ENCODE data around the gene ACBD4.

GRCh38 chr17:45146592-45146889 lies 11.1 kb downstream of the ACBD4 start:
- TF ChIP-seq POLR2A (IDR thresholded peaks at IDR 0.05) (no peak), CTCF (IDR thresholded peaks at IDR 0.05 in 8 of 11, conservative IDR thresholded peaks at IDR 0.05 in 3 of 11) (no peak)

Measured in spleen (tissue), 7 donors.